ENCODE results near the gene AGTRAP. TPM values are rescaled to one million over a fixed set of nuclear protein-coding genes. Genes with fewer than 3 reads are reported as not detected.

AGTRAP gene
- total and polyA plus RNA-seq, 9 of the 15 experiments (the other 6 are each of a cell fraction or from before 2014, with no cell fraction given), result 26.8 to 105 (median 57.5) TPM

GRCh38 chr1:11784993-11785769 is 49.2 kb downstream of the AGTRAP start (continued):
- TF ChIP-seq ATF6 (CRISPR knock-in tag; IDR thresholded peaks at IDR 0.05) (no peak), TFE3 (CRISPR knock-in tag; IDR thresholded peaks at IDR 0.05) (no peak), MECOM (CRISPR knock-in tag; IDR thresholded peaks at IDR 0.05) (no peak), PATZ1 (CRISPR knock-in tag; IDR thresholded peaks at IDR 0.05; ENCODE audit: borderline replicate concordance) (no peak; the same call in 1 of the 2 replicates), RBFOX2 (IDR thresholded peaks at IDR 0.05; ENCODE audit: low read depth, low read length) (peak; percentile 61), JUN (IDR thresholded peaks at IDR 0.05; ENCODE audit: borderline replicate concordance, low read depth, low read length) (0 out of 2 replicates have a peak, but pooled peaks have one; percentile 14), JUN (CRISPR knock-in tag; IDR thresholded peaks at IDR 0.05; ENCODE audit: borderline replicate concordance) (no peak), IFI16 (CRISPR knock-in tag; IDR thresholded peaks at IDR 0.05) (no peak), ATF3 (IDR thresholded peaks at IDR 0.05) (no peak), ATF3 (CRISPR knock-in tag; conservative IDR thresholded peaks at IDR 0.05) (no peak), TRIM24 (IDR thresholded peaks at IDR 0.05) (peak in 1 of 2 experiments; percentile 22; a peak in 1 of 4 replicates), CREB3L1 (IDR thresholded peaks at IDR 0.05; ENCODE audit: borderline replicate concordance, low read depth) (no peak), ZBTB2 (IDR thresholded peaks at IDR 0.05) (no peak; the same call in 1 of the 2 replicates), COPS2 (conservative IDR thresholded peaks at IDR 0.05) (no peak), MITF (IDR thresholded peaks at IDR 0.05) (no peak)
